Brain microvascular endothelial cell (primary cell): Measurements from ENCODE around the gene MEX3C.

ENCODE experiments used
- DNase-seq: peaks from one replicate; pipeline ENCODE4 v3.0.0-alpha.2; 2020
- H3K27ac ChIP-seq: fragments of 250-450 bp; sonication (Bioruptor Pico); 2 replicates; pipeline ENCODE4 v1.5.1; 2020; ENCODE audit warnings: mild to moderate bottlenecking, moderate library complexity
- H3K27me3 ChIP-seq: fragments of 250-450 bp; sonication (Bioruptor Pico); replicated peaks from 2 replicates; pipeline ENCODE4 v1.5.1; 2020; ENCODE audit warnings: mild to moderate bottlenecking
- H3K36me3 ChIP-seq: fragments of 250-450 bp; sonication (Bioruptor Pico); replicated peaks from 2 replicates; pipeline ENCODE4 v1.5.1; 2020; ENCODE audit warnings: mild to moderate bottlenecking
- H3K4me3 ChIP-seq: 2 replicates; pipeline ENCODE4 v1.5.1; 2011; ENCODE audit warnings: low read depth, mild to moderate bottlenecking, control low read depth, low read length, moderate library complexity
- in situ Hi-C: cut with HindIII; loops from 2 replicates; pipeline ENCODE4 v1.10.0; 2017; ENCODE audit warnings: low sequenced_read_pairs, low pct_ligation_motif_present
- TF ChIP-seq, protein P1 (sequence below): IDR thresholded peaks from 2 replicates; pipeline ENCODE4 v1.5.1; 2011; ENCODE audit warnings: low read depth, mild to moderate bottlenecking, moderate library complexity, low read length, control low read depth, inconsistent platforms; ENCODE audit errors: missing control alignments

Gene MEX3C

DNA sequence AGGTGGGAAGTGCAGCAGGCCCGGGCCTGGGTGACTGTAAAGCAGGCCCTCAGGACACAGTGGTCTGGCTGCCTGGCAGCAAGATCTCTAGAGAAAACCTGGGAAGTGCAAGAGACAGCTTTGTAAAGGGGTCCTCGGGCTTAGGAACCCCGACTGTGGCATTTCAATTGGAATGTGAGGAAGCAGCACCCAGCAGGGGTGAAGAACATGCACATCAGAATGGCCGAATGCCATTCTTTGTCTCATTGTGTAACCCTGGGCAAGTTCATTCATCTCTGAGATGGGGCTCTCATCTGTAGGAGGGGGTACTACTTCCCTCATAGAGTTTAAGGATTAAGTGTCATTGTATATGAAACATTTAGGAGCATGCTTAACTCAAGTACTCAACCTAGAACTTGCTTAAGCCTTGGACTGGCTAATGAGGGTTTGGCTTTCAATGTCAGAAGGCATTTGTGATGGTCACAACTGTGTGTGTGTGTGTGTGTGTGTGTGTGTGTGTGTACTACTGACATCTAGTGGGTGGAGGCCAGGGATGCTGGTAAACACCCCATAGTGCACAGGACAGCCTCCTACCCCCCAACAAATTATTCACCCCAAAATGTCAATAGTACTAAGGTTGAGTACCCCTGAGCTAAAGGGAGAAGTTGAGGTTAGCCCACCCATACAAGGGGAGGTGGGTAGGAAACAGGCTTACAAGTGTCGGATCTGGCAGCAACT is 29.3 kb downstream of the MEX3C start:
- H3K27me3 ChIP-seq: no peaks in the 10 kb centered on the region
- no peak overlapping the region for H3K27ac ChIP-seq
- H3K4me3 ChIP-seq: no peak overlapping the region
- peaks cover 2% of the 10 kb centered on the region for H3K36me3 ChIP-seq
- in situ Hi-C loops: no loop called here
- TF ChIP-seq, protein P1, sequence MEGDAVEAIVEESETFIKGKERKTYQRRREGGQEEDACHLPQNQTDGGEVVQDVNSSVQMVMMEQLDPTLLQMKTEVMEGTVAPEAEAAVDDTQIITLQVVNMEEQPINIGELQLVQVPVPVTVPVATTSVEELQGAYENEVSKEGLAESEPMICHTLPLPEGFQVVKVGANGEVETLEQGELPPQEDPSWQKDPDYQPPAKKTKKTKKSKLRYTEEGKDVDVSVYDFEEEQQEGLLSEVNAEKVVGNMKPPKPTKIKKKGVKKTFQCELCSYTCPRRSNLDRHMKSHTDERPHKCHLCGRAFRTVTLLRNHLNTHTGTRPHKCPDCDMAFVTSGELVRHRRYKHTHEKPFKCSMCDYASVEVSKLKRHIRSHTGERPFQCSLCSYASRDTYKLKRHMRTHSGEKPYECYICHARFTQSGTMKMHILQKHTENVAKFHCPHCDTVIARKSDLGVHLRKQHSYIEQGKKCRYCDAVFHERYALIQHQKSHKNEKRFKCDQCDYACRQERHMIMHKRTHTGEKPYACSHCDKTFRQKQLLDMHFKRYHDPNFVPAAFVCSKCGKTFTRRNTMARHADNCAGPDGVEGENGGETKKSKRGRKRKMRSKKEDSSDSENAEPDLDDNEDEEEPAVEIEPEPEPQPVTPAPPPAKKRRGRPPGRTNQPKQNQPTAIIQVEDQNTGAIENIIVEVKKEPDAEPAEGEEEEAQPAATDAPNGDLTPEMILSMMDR: no peak
- DNase-seq: no peak

- no peak overlapping the region for H3K27ac ChIP-seq
- no peak overlapping the region for H3K4me3 ChIP-seq
- DNase-seq: no peak
- H3K27me3 ChIP-seq: no peaks in the 10 kb centered on the region
- TF ChIP-seq, protein P1: no peak
- in situ Hi-C loops: no loop called here
- no peaks in the 10 kb centered on the region for H3K36me3 ChIP-seq
Measured at GRCh38 chr18:51165296-51165695, 32.2 kb downstream of the MEX3C start.

- no peak overlapping the region for H3K4me3 ChIP-seq
- TF ChIP-seq, protein P1: no peak
- DNase-seq: no peak
- H3K36me3 ChIP-seq: no peaks in the 10 kb centered on the region
- in situ Hi-C loops: no loop called here
- H3K27ac ChIP-seq: no peak overlapping the region
- no peaks in the 10 kb centered on the region for H3K27me3 ChIP-seq
Measured at GRCh38 chr18:51164761-51165281, 32.7 kb downstream of the MEX3C start.

DNA sequence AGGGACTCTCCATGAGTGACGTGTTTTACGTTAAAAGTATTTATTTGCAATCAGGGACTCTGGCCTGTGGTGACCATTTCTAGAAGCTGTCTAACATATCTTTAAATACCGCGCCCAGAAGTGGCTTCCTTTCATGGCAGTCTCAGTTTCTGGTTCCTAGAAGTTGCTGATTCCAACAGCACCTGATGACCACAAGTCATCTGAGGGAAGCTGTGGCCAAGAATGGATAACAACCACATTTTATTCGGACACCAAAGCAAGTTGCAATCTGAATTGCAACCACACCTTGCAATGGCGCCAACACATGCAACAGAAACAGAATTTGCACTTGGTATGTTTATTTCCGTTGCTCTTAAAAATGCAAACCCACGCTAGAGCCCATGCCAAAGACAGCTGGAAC is 33.1 kb downstream of the MEX3C start:
- Histone ChIP-seq H3K4me3 (no peak overlapping the region), H3K36me3 (no peaks in the 10 kb centered on the region), H3K27me3 (no peaks in the 10 kb centered on the region), H3K27ac (no peak overlapping the region)
- TF ChIP-seq, protein P1: no peak
- in situ Hi-C loops: no loop called here
- no peak for DNase-seq

DNA sequence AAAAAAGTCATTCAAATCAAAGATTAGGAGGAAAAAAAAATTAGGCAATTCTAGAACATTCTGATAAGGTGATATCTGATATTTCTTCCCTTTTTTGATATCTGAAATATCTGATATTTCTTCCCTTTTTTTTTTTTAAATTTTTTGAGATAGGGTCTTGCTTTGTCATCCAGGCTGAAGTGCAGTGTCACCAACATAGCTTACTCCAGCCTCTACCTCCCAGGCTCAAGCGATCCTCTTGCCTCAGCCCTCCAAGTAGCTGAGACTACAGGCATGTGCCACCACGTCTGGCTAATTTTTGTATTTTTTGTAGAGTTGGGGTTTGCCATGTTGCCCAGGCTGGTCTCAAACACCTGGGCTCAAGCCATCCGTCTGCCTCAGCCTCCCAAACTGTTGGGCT is 33.9 kb downstream of the MEX3C start:
- Histone ChIP-seq H3K27me3 (no peaks in the 10 kb centered on the region), H3K27ac (no peak overlapping the region), H3K4me3 (no peak overlapping the region), H3K36me3 (no peaks in the 10 kb centered on the region)
- in situ Hi-C loops: no loop called here
- TF ChIP-seq, protein P1: no peak
- DNase-seq: no peak

GRCh38 chr18:51162617-51163016 is 34.9 kb downstream of the MEX3C start:
- Histone ChIP-seq H3K36me3 (no peaks in the 10 kb centered on the region), H3K27me3 (no peaks in the 10 kb centered on the region), H3K4me3 (no peak overlapping the region), H3K27ac (no peak overlapping the region)
- in situ Hi-C loops: no loop called here
- no peak for DNase-seq
- TF ChIP-seq, protein P1: no peak
